Measurements from ENCODE around the gene ADAR. TPM values are rescaled to one million over a fixed set of nuclear protein-coding genes. Genes with fewer than 3 reads are reported as not detected.
A peak's percentile ranks its signal among the peaks of the same experiment; 100 is the strongest.

ADAR gene
- total RNA-seq, 2 donors from 2014 or later = 197 to 231 TPM

DNA sequence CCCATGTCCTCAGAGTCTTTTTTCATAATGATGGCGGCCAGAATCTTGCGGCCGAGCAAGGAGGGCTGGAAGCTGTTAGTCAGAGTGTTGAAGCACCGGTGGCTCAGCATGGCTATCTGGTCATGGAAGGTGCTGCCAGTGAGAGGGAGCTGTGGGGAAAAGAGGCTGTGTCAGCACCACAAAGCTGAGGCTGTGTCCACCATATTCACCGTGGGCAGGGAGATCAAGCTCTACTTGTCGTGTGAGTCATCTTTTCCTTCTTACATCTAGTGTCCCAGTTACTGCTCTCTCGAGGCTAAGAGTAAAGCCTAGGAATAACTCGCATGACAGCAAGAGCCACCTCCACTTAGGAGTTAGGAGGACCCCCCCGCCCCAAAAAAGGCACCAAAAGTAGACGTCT, 18.2 kb downstream of the ADAR start:
- Mint-ChIP-seq H3K36me3 (ENCODE audit: low read depth) (peaks cover 28% of the 10 kb centered on the region), H3K4me3 (no peak overlapping the region), H3K27ac (no peak overlapping the region), H3K4me1 (peaks cover 17% of the 10 kb centered on the region), H3K27me3 (no peaks in the 10 kb centered on the region)
- ATAC-seq (no peak), DNase-seq (no peak)
- no peaks in the 10 kb centered on the region for H3K9me3 ChIP-seq (ENCODE audit: control insufficient read depth, low read length, poor library complexity, severe bottlenecking)

DNA sequence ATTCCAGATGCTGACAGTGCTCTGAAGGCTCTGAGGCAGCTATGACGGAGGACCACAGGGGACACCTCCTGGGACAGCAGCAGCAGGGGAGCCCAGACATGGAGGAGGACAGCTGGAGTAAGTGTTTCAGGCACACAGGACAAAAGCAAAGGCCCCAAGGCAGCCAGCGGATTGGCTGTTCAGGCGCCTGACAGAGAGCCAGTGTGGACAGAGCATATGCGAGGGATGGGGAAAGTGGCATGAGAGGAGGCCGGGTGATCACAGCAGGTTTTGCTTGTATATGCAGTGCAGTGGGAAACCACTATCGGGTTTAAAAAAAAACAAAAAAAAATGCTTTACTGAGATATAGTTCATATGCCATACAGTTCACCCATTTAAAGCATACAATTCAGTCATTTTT, 21.3 kb downstream of the ADAR start:
- H3K4me3 Mint-ChIP-seq = no peak overlapping the region
- no peak for ATAC-seq
- no peak for DNase-seq
- peaks cover 16% of the 10 kb centered on the region for H3K36me3 Mint-ChIP-seq (ENCODE audit: low read depth)
- no peak overlapping the region for H3K27ac Mint-ChIP-seq
- H3K9me3 ChIP-seq (ENCODE audit: control insufficient read depth, low read length, poor library complexity, severe bottlenecking) = no peaks in the 10 kb centered on the region
- no peaks in the 10 kb centered on the region for H3K27me3 Mint-ChIP-seq
- H3K4me1 Mint-ChIP-seq = peaks cover 6% of the 10 kb centered on the region

DNA sequence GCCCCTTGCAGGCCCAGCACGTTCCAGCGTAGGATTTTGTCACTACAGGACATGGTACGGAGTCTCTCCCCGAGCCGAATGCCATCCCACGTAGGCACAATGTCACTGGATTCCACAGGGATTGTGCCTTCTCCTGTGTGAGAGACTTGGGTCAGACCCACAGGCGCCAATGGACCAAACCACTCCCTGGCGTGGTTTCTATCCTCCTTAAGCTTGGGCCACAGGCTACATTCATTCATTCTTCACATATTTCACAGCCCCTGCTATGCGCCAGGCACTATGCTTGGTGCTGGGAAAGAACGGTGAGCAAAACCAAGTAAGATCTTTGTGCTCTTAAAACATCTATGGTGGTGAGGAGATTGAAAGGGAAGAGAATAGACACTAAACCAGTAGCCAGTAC, 21.8 kb downstream of the ADAR start:
- H3K27ac Mint-ChIP-seq = no peak overlapping the region
- no peaks in the 10 kb centered on the region for H3K27me3 Mint-ChIP-seq
- H3K36me3 Mint-ChIP-seq (ENCODE audit: low read depth) = peaks cover 16% of the 10 kb centered on the region
- H3K9me3 ChIP-seq (ENCODE audit: control insufficient read depth, low read length, poor library complexity, severe bottlenecking) = no peaks in the 10 kb centered on the region
- H3K4me1 Mint-ChIP-seq = peaks cover 6% of the 10 kb centered on the region
- DNase-seq = no peak
- no peak for ATAC-seq
- H3K4me3 Mint-ChIP-seq = no peak overlapping the region

DNA sequence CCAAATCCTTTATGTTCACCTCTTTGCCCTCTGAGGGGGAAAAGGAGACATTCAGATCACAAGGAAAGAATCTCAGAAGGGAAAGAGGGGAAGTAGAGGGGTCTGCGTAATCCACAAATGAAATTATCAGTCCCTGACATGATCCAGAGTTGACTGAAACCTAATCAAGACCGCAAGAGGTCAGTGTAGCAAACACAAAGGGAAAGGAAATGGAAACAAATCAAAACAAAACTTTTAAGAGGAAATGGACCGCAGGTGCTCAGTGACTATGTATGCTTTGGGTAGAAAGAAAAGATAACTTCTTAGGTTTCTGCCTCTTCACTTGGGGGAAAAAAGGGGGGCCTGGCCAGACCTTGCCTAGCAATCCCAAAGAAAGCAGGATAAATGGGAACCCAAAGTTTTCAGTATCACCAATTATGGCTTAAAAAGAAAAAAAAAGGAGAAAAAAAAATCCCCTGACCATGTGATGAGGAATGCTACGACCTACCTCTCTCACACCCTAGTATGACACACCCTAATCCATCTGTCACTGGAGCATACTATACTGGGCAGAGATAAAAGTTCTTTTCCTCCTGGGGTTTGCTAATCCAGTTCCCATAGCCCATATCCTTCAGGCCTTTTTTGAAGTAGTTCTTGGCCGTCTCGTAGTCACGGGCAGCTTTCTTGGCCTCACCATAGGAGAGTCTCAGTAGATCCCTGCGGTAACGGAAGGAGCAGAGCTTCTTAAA, 23.6 kb downstream of the ADAR start:
- H3K9me3 ChIP-seq (ENCODE audit: control insufficient read depth, low read length, poor library complexity, severe bottlenecking) = no peaks in the 10 kb centered on the region
- ATAC-seq = no peak
- peak overlapping the region; percentile 27 for H3K27ac Mint-ChIP-seq
- H3K4me3 Mint-ChIP-seq = no peak overlapping the region
- H3K4me1 Mint-ChIP-seq = peaks cover 9% of the 10 kb centered on the region
- no peak for DNase-seq
- H3K36me3 Mint-ChIP-seq (ENCODE audit: low read depth) = peaks cover 14% of the 10 kb centered on the region
- no peaks in the 10 kb centered on the region for H3K27me3 Mint-ChIP-seq

DNA sequence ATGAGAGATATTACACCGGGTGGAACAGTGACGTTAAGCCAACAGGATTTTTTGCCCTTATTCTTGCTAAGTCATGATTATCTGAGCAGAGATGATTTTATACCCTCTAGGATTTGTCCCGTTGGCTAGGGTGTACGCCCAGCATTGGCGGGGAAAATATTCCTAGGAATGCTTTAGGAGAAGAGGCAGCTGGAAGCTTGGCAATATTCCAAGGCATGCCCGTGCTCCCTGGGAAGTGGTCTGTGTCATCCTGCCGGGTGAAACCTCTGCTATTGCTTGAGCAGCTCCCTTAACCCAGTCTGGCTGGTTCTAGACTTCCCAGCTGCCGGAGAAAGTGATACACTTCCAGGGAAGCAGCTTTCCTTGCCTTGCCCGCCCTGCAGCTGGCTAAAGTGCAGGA, 24.2 kb downstream of the ADAR start:
- H3K27ac Mint-ChIP-seq = no peak overlapping the region
- H3K36me3 Mint-ChIP-seq (ENCODE audit: low read depth) = peaks cover 14% of the 10 kb centered on the region
- ATAC-seq = no peak
- H3K4me1 Mint-ChIP-seq = peaks cover 10% of the 10 kb centered on the region
- DNase-seq = no peak
- no peak overlapping the region for H3K4me3 Mint-ChIP-seq
- H3K9me3 ChIP-seq (ENCODE audit: control insufficient read depth, low read length, poor library complexity, severe bottlenecking) = no peaks in the 10 kb centered on the region
- no peaks in the 10 kb centered on the region for H3K27me3 Mint-ChIP-seq

DNA sequence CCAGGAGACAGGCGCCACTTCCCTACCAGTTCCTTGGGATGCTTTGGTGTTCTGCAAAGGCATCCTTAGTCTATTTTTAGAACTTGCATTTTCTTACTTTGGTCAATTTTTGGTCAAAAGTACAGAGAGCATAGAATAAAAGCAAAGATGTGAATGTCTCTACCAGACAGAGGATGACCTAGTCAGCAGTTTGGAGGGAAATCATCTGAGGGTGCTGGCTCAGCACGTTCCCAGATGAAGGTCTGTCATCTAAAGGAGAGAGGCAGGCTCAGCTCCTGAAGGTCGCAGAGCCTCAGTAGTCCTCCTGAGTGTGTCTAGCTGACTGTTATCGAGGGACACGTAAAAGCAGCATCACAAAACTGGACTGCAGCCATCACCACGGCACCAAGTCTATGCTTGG, 25.1 kb downstream of the ADAR start:
- H3K36me3 Mint-ChIP-seq (ENCODE audit: low read depth) = peaks cover 14% of the 10 kb centered on the region
- H3K4me1 Mint-ChIP-seq = peaks cover 15% of the 10 kb centered on the region
- H3K27ac Mint-ChIP-seq = no peak overlapping the region
- H3K27me3 Mint-ChIP-seq = no peaks in the 10 kb centered on the region
- no peak for DNase-seq
- ATAC-seq = no peak
- H3K9me3 ChIP-seq (ENCODE audit: control insufficient read depth, low read length, poor library complexity, severe bottlenecking) = no peaks in the 10 kb centered on the region
- no peak overlapping the region for H3K4me3 Mint-ChIP-seq

DNA sequence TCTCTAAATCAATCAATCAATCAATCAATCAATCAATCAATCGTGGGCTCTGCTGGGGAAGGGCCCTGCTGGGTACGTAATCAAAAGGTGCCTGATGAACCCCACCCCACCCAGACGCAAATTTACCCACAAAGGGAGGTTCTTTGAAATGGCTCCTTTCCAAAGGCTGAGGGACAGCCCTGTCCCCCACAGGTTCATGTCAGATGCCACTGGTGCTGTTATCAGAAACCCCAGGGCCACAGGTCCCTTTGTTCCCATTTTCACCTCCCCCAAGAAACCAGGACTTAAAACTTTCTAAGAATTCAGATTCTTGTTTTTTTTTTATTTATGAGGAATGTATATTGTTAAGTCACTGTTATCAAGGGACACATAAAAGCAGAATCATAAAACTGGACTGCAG, 26.2 kb downstream of the ADAR start:
- Mint-ChIP-seq H3K4me1 (peaks cover 17% of the 10 kb centered on the region), H3K36me3 (ENCODE audit: low read depth) (peaks cover 9% of the 10 kb centered on the region)
- DNase-seq = no peak

DNA sequence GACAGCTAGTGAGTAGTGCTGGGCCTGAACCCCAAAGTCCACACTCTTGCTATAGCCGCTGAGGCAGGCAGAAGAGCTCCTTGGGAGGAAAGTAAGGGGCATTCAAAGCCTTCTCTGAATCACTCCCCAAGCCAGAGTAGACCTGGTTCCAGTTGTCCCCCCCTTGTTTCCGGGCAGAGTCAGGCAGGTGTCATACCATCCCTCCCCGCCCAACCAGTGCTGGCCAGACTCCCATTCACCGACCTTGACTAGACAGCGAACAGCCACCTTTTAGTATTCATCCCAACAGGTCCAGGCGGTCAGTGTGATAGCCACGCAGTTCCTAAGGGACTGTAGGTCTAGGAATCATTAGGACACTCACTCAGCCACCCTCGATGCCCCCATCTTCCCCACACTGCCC, 28.6 kb downstream of the ADAR start:
- Mint-ChIP-seq H3K4me3 (peak overlapping the region; percentile 28), H3K27me3 (no peaks in the 10 kb centered on the region), H3K4me1 (peaks cover 30% of the 10 kb centered on the region), H3K27ac (no peak overlapping the region), H3K36me3 (ENCODE audit: low read depth) (peaks cover 2% of the 10 kb centered on the region)
- no peaks in the 10 kb centered on the region for H3K9me3 ChIP-seq (ENCODE audit: control insufficient read depth, low read length, poor library complexity, severe bottlenecking)
- DNase-seq (no peak), ATAC-seq (no peak)

More for the DNA sequence above, 26.2 kb downstream of the ADAR start:
- ATAC-seq = no peak
- H3K27ac Mint-ChIP-seq = no peak overlapping the region
- H3K9me3 ChIP-seq (ENCODE audit: control insufficient read depth, low read length, poor library complexity, severe bottlenecking) = no peaks in the 10 kb centered on the region
- no peaks in the 10 kb centered on the region for H3K27me3 Mint-ChIP-seq
- no peak overlapping the region for H3K4me3 Mint-ChIP-seq

DNA sequence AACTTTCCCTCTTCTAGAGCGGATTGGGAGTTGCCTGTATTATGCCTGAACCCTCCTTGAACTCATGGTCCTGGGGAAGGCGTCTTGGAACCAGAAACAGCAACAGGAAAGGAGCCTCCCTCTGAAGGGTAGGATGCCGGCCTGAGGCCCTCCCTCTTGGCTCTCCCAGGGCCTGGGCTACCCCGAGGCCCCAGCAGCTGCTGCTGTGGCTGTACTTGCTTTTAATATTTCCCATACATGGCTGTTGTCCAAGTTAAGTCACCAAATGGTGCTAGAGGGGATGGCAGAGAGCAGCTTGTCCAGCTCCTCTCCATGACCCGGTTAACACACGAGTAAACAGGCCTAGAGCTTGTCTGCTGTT, 29.9 kb downstream of the ADAR start:
- no peaks in the 10 kb centered on the region for H3K36me3 Mint-ChIP-seq (ENCODE audit: low read depth)
- H3K27me3 Mint-ChIP-seq = no peaks in the 10 kb centered on the region
- DNase-seq (no peak), ATAC-seq (no peak)
- no peak overlapping the region for H3K27ac Mint-ChIP-seq
- H3K9me3 ChIP-seq (ENCODE audit: control insufficient read depth, low read length, poor library complexity, severe bottlenecking) = no peaks in the 10 kb centered on the region
- H3K4me1 Mint-ChIP-seq = peaks cover 37% of the 10 kb centered on the region
- H3K4me3 Mint-ChIP-seq = no peak overlapping the region

DNA sequence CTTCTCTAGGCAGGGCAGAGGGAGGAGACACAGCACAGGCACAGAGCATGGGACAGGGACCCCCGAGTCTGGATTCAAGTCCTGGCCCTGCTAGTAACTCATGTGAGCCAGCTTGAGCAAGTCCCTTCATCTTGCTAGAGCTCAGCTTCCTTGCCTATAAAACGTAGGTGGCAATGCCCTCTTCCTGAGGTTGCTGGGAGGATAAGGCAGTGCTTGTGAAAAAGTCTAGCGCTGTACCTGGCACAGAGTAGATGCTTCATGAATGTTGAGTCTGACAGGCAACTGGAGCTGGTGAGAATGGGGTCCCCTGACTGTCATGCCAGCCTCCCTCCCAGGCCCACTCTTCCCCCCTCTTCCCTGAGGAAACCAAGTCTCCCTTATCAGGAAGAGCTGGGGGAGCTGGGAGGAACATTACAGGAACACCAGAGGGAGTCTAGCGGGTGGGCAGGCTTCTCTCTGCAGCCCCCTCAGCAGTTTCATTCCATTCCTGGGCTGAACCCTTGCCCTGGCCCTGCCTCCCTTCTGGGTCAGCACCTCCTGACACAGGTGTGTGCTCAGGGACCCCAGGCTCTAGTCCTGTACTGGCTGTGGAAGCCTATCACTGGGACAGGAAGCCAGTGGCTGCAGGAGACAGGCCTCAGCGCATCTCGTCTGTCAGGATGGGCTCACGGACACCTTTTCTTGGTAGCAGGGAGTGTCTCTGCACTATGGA, 30.5 kb downstream of the ADAR start:
- Mint-ChIP-seq H3K4me3 (no peak overlapping the region), H3K4me1 (peaks cover 40% of the 10 kb centered on the region), H3K27ac (no peak overlapping the region), H3K27me3 (no peaks in the 10 kb centered on the region), H3K36me3 (ENCODE audit: low read depth) (no peaks in the 10 kb centered on the region)
- no peak for ATAC-seq
- DNase-seq = no peak
- no peaks in the 10 kb centered on the region for H3K9me3 ChIP-seq (ENCODE audit: control insufficient read depth, low read length, poor library complexity, severe bottlenecking)

DNA sequence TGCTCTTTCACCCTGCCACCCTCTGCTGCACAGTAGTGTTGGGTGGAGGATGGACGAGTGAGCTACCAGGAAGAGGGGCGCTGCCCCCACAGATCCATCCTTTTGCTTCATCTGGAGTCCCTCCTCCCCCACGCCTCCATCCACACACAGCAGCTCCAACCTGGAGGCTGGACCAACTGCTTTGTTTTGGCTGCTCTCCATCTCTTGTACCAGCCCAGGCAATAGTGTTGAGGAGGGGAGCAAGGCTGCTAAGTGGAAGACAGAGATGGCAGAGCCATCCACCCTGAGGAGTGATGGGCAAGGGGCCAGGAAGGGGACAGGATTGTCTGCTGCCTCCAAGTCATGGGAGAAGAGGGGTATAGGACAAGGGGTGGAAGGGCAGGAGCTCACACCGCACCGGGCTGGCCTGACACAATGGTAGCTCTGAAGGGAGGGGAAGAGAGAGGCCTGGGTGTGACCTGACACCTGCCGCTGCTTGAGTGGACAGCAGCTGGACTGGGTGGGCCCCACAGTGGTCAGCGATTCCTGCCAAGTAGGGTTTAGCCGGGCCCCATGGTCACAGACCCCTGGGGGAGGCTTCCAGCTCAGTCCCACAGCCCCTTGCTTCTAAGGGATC, 31.9 kb downstream of the ADAR start:
- ATAC-seq (no peak), DNase-seq (no peak)
- Mint-ChIP-seq H3K27me3 (no peaks in the 10 kb centered on the region), H3K27ac (peak overlapping the region; percentile 70), H3K4me1 (peaks cover 39% of the 10 kb centered on the region), H3K36me3 (ENCODE audit: low read depth) (no peaks in the 10 kb centered on the region), H3K4me3 (peak overlapping the region; percentile 53)
- no peaks in the 10 kb centered on the region for H3K9me3 ChIP-seq (ENCODE audit: control insufficient read depth, low read length, poor library complexity, severe bottlenecking)

DNA sequence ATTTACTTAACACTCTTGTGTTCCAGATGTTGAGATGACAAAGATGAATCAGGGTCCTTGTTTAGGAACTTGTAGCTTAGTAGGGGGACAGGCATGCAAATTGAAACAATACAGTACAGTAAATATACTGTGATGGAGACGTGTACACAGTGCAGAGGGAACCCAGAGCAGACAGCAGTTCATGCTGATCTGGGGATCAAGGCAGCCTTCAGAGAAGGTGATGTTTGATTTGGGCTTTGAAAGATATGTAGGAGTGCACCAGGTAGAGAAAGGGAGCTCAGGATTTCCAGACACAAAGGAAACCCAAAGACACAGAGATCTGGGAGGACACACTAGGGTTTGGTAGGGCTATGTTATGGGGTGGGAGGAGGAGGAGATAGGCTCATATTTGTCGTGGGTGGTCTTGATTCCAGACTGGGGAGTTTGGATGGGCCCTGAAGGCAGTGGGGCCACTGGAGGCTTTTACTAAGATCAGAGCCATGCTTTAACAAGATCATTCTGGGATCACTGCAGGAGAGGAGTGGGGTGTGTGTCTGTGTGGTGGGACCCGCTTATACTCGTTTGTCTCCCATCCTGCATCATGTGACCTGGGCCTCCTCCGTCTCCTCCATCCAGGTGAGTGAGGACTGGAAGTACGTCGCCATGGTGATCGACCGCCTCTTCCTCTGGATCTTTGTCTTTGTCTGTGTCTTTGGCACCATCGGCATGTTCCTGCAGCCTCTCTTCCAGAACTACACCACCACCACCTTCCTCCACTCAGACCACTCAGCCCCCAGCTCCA, 32.6 kb downstream of the ADAR start:
- no peaks in the 10 kb centered on the region for H3K36me3 Mint-ChIP-seq (ENCODE audit: low read depth)
- peaks cover 39% of the 10 kb centered on the region for H3K4me1 Mint-ChIP-seq
- no peaks in the 10 kb centered on the region for H3K27me3 Mint-ChIP-seq
- no peak for ATAC-seq
- DNase-seq = no peak
- H3K27ac Mint-ChIP-seq = peak overlapping the region; percentile 70
- no peaks in the 10 kb centered on the region for H3K9me3 ChIP-seq (ENCODE audit: control insufficient read depth, low read length, poor library complexity, severe bottlenecking)
- H3K4me3 Mint-ChIP-seq = no peak overlapping the region

DNA sequence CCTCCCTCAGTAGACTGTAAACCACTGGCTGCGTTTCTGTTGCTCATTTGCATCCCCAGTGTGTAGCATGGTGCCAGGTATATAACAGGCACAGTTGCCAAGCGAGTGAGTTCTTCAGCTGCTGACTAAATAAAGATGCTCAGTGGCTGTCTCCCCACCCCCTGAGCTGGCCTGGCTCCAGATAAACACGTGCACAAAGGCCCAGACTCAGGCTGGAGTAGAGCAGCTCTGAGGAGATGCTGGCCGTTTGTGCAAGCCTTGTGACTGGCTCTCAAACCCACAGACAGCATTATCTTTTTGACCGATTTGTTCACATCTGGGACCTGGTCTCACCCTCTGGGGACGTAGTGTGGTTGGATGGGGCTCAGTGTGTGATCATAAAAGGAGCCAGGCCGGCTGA, 33.3 kb downstream of the ADAR start:
- Mint-ChIP-seq H3K27me3 (peaks cover 4% of the 10 kb centered on the region), H3K36me3 (ENCODE audit: low read depth) (no peaks in the 10 kb centered on the region), H3K4me3 (no peak overlapping the region), H3K27ac (no peak overlapping the region), H3K4me1 (peaks cover 37% of the 10 kb centered on the region)
- no peaks in the 10 kb centered on the region for H3K9me3 ChIP-seq (ENCODE audit: control insufficient read depth, low read length, poor library complexity, severe bottlenecking)
- ATAC-seq (no peak), DNase-seq (no peak)

Data from T-helper 17 cell (primary cell).